NB4 (cell line): ENCODE results near the gene TACSTD2.

ENCODE experiments used
- DNase-seq: peaks from one replicate; pipeline ENCODE4 v3.0.0; 2010; ENCODE audit warnings: low read depth
- H3K4me3 ChIP-seq: one replicate; pipeline ENCODE4 v1.5.1; 2011; ENCODE audit warnings: mild to moderate bottlenecking, low read depth, low read length, moderate library complexity
- MAX ChIP-seq: IDR thresholded peaks from 2 replicates; pipeline ENCODE4 v1.6.1; 2011; ENCODE audit warnings: low read depth, low read length
- MYC ChIP-seq: IDR thresholded peaks from 2 replicates; pipeline ENCODE4 v1.6.1; 2011; ENCODE audit warnings: low read depth, low read length

The TACSTD2 gene

GRCh38 chr1:58529284-58529683 is 47.8 kb downstream of the TACSTD2 start:
- H3K4me3 ChIP-seq, result no peak overlapping the region
- no peak for DNase-seq
- no peak for TF ChIP-seq MYC

- no peak overlapping the region for H3K4me3 ChIP-seq
- TF ChIP-seq MAX, result no peak
- DNase-seq, result peak; percentile 15
These were observed 48.5 kb downstream of the TACSTD2 start for GRCh38 chr1:58528518-58528917.
